Gastrocnemius medialis (tissue), 4 donors: ENCODE data around the gene GPC4. TPM values are rescaled to one million over a fixed set of nuclear protein-coding genes. Genes with fewer than 3 reads are reported as not detected.

Experiments used
- ATAC-seq, 2 donors: fragments of 150-250 bp; one replicate each; pipeline ENCODE4 v1.9.1; 2016
- DNase-seq, 2 donors: peaks; one replicate each; pipeline ENCODE4 v3.0.0-alpha.2; 2019
- H3K27ac ChIP-seq, 4 donors: fragments of 200-600 bp; sonication (generic); 1 replicate in 1 of 4; 2 replicates in 3 of 4; pipeline ENCODE4 v1.5.1; 2016 to 2018; ENCODE audit warnings: mild to moderate bottlenecking in 2 of 4, moderate library complexity in 1 of 4
- H3K27me3 ChIP-seq, 3 donors: fragments of 200-600 bp; sonication (generic) in 2 of 3; 1 replicate in 1 of 3; 2 replicates in 2 of 3; pipeline versions ENCODE4 v1.5.1 to v1.6.0; 2016 to 2019; ENCODE audit warnings: mild to moderate bottlenecking in 1 of 3, moderate library complexity in 1 of 3
- H3K36me3 ChIP-seq, 2 donors: fragments of 200-600 bp; sonication (generic) in 1 of 2; one replicate each; pipeline ENCODE4 v1.5.1; 2017 to 2018
- H3K4me1 ChIP-seq, 2 donors: fragments of 200-600 bp; sonication (generic) in 1 of 2; one replicate each; pipeline ENCODE4 v1.5.1; 2016 to 2017; ENCODE audit warnings: mild to moderate bottlenecking in 2 of 2
- H3K4me3 ChIP-seq, 4 donors: fragments of 200-600 bp; sonication (generic) in 3 of 4; 1 replicate in 1 of 4; 2 replicates in 3 of 4; pipeline ENCODE4 v1.5.1; 2016 to 2019; ENCODE audit warnings: mild to moderate bottlenecking in 2 of 4
- H3K9me3 ChIP-seq, 3 donors: fragments of 200-600 bp; sonication (generic) in 2 of 3; 1 replicate in 1 of 3; 2 replicates in 2 of 3; pipeline ENCODE4 v1.5.1; 2016 to 2019
- CTCF ChIP-seq, 5 experiments: fragments of 450-650 bp in 3 of 5; fragments of 200-600 bp in 2 of 5; sonication (generic) in 2 of 5; IDR thresholded peaks in 4 of 5; conservative IDR thresholded peaks in 1 of 5; 1 replicate in 4 of 5; 2 replicates in 1 of 5; pipeline ENCODE4 v1.5.1; 2016 to 2019; ENCODE audit warnings: antibody characterized with exemption in 5 of 5, mild to moderate bottlenecking in 3 of 5, moderate library complexity in 3 of 5
- POLR2A ChIP-seq, 2 donors: fragments of 450-650 bp; IDR thresholded peaks; one replicate each; pipeline ENCODE4 v1.6.1; 2017; ENCODE audit warnings: antibody characterized with exemption in 2 of 2, mild to moderate bottlenecking in 2 of 2, moderate library complexity in 2 of 2
- in situ Hi-C, 4 donors: fragments of 200-750 bp; cut with MboI; loops; one replicate each; pipeline versions ENCODE4 v1.15.0 to v1.8.0; 2017; ENCODE audit warnings: low sequenced_read_pairs in 4 of 4
- intact Hi-C: fragments of 100-400 bp; cut with DNase I; formaldehyde crosslinking; loops from one replicate; pipeline ENCODE4 v1.15.1; 2023; ENCODE audit warnings: low total_unique reads
- total RNA-seq, 4 donors: library from RNA; depleted of rRNA; stranded (reverse); fragments of >200 nt; gene quantifications; one replicate each; pipeline versions ENCODE4 v1.1.0 to v1.2.3, GENCODE V29; 2016

The GPC4 gene
- total RNA-seq, 4 donors from 2014 or later: 3.1 to 14.9 (median 9.6) TPM

- no peaks in the 10 kb centered on the region for H3K27me3 ChIP-seq
- no peak overlapping the region for H3K4me3 ChIP-seq
- ATAC-seq: no peak
- TF ChIP-seq CTCF (IDR thresholded peaks at IDR 0.05 in 4 of 5, conservative IDR thresholded peaks at IDR 0.05 in 1 of 5): no peak
- TF ChIP-seq POLR2A (IDR thresholded peaks at IDR 0.05): no peak
- no peaks in the 10 kb centered on the region for H3K4me1 ChIP-seq
- intact Hi-C loops: no loop called here
- H3K9me3 ChIP-seq: no peaks in the 10 kb centered on the region
- no peaks in the 10 kb centered on the region for H3K36me3 ChIP-seq
- DNase-seq: no peak
- in situ Hi-C loops: no loop called here
- H3K27ac ChIP-seq: no peak overlapping the region
These were observed 24.9 kb upstream of the GPC4 start for GRCh38 chrX:133440081-133440796.

- no peaks in the 10 kb centered on the region for H3K9me3 ChIP-seq
- H3K27me3 ChIP-seq: no peaks in the 10 kb centered on the region
- TF ChIP-seq POLR2A (IDR thresholded peaks at IDR 0.05): no peak
- no peak for TF ChIP-seq CTCF (IDR thresholded peaks at IDR 0.05 in 4 of 5, conservative IDR thresholded peaks at IDR 0.05 in 1 of 5)
- no peak overlapping the region for H3K4me3 ChIP-seq
- no peak for DNase-seq
- H3K36me3 ChIP-seq: no peaks in the 10 kb centered on the region
- H3K27ac ChIP-seq: no peak overlapping the region
- in situ Hi-C loops (no loop called here), intact Hi-C loops (loop anchor here (5.0 kb wide), 1 partner anchor 1650 kb away; no protein-coding TSS in a partner anchor)
- ATAC-seq: no peak
- no peaks in the 10 kb centered on the region for H3K4me1 ChIP-seq
These were observed 22.5 kb upstream of the GPC4 start for GRCh38 chrX:133437766-133438165.

- Histone ChIP-seq H3K27me3 (no peaks in the 10 kb centered on the region), H3K36me3 (no peaks in the 10 kb centered on the region), H3K27ac (no peak overlapping the region), H3K4me3 (no peak overlapping the region), H3K4me1 (no peaks in the 10 kb centered on the region), H3K9me3 (no peaks in the 10 kb centered on the region)
- TF ChIP-seq POLR2A (IDR thresholded peaks at IDR 0.05) (no peak), CTCF (IDR thresholded peaks at IDR 0.05 in 4 of 5, conservative IDR thresholded peaks at IDR 0.05 in 1 of 5) (no peak)
- intact Hi-C loops (loop anchor here (5.0 kb wide), 1 partner anchor 1650 kb away; no protein-coding TSS in a partner anchor), in situ Hi-C loops (no loop called here)
- ATAC-seq (no peak), DNase-seq (no peak)
These were observed 22.1 kb upstream of the GPC4 start for GRCh38 chrX:133437356-133437755.

GRCh38 chrX:133435544-133436124 lies 20.3 kb upstream of the GPC4 start:
- Histone ChIP-seq H3K4me3 (no peak overlapping the region), H3K27me3 (no peaks in the 10 kb centered on the region), H3K9me3 (no peaks in the 10 kb centered on the region), H3K4me1 (no peaks in the 10 kb centered on the region), H3K27ac (no peak overlapping the region), H3K36me3 (no peaks in the 10 kb centered on the region)
- TF ChIP-seq CTCF (IDR thresholded peaks at IDR 0.05 in 4 of 5, conservative IDR thresholded peaks at IDR 0.05 in 1 of 5): no peak
- TF ChIP-seq POLR2A (IDR thresholded peaks at IDR 0.05): no peak
- in situ Hi-C loops (no loop called here), intact Hi-C loops (loop anchor here (5.0 kb wide), 1 partner anchor 1648 kb away; no protein-coding TSS in a partner anchor)
- DNase-seq: no peak
- ATAC-seq: no peak
